GM18505 (cell line): ENCODE data around the gene PSMG4.

Experiments
- ATAC-seq: cut with Tn5 transposase; IDR thresholded peaks from one replicate; pipeline ENCODE4 v1.9.1; 2021; ENCODE audit not compliant: unreplicated experiment
- POLR2A ChIP-seq: IDR thresholded peaks from 4 replicates; pipeline ENCODE4 v1.6.1; 2011; ENCODE audit warnings: borderline replicate concordance; ENCODE audit not compliant: insufficient read depth, insufficient read length; ENCODE audit errors: extremely low read depth

PSMG4 gene

DNA sequence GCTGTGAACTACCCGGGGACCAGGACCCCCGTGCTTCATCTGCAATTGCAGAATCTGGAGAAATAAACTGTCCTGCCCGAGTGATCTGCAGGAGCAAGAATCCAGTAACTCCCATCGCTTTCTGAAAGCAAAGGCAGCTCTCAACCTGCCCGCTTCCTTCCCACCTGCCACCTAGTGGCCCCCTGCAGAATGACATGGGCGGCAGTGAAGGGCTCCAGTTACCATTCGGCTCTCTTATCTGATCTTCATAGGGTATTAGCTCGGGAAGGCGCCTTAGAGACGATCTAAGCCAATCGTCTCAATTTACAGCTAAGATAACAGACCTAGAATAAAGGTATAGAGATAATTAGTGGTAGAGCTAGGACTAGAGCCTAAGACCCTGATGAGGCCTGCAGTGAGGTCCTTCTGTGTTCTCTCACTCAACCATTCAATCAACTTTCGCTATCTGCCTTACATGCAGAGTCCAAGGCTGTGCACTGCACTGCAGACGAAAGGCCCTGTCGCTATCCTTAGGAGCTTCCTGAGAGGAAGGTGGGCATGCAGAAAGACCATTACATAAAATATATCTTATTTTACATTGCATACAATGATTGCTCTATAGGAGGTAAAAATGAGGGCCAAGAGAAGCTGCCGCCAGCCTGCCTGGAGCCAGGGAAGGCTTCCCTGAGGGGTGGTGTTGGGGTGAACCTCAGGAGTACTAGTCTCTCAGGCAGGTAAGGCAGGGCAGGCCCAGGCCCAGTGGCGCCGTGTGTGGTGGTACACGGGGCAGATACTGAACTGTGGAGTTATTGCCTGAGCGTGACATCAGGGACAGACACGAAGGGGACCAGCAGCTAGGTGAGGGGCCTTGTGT, 7.1 kb upstream of the PSMG4 start:
- ATAC-seq = no peak
- TF ChIP-seq POLR2A = no peak

DNA sequence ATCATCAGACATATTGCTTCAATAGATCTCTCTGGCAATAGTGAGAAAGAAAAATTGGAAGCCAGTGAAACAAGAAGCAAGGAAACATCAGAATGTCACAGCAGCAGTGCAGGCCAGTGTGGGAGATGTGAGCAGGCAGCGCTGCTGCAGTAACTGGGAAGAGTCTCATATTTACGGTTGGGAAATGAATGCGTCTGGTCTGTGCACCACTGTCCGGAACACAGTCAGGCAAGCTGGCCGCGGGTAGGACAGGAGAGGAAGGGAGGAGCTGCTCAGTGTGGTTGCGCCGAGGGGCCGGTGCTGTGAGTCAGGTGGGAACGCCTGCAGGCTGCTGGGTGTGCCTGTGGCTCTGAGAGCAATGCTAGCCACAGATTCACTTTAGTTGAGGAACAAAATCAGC, 6.4 kb upstream of the PSMG4 start:
- ATAC-seq = no peak
- TF ChIP-seq POLR2A = no peak

DNA sequence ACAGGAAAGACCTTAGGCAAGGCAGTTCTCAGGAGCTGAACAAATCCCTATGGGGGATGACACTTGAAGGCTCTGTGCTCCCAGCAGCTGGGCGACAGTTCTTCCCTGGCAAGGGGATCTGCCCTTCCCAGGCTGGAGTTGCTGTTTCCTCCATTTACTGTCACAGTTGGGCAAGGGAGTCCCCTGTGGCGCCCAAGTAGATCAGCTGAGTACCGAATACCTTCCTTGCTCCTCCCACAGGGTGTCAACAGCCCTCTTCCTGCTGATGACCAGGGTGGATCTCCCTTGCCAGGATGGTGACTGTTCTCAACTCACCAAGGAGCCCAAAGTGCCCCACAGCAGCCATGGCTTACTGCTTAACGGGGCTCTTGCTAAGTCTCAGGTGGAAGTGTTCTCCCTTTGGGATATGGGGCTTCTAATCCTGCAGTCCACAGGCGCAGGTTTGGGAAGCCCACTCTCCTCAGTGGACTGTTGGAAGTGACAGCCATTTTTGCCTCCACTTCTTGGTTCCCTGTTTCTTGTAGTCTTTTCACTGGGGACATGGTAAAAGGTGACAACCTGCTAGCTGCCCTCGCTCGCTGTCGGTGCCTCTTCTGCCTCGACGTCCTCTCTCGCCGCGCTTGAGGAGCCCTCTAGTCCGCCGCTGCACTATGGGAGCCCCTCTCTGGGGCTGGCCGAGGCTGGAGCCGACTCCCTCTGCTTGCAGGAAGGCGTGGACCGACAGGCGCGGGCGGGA, 5.7 kb upstream of the PSMG4 start:
- no peak for TF ChIP-seq POLR2A
- no peak for ATAC-seq

DNA sequence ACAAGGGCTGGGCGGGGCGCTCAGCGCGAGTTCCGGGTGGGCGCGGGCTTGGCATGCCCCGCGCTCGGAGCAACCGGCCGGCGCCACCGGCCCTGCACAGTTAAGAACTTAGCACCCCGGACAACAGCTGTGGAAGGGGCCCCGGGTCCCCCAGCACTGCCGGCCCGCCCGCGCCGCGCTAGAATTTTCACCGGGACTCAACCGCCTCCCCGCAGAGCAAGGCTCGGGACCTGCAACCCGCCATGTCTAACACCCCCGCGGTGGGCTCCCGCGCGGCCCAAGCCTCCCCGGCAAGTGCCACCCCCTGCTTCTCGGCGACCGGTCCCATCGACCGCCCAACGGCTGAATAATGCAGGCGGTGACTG, 5.2 kb upstream of the PSMG4 start:
- TF ChIP-seq POLR2A = no peak
- ATAC-seq = no peak

DNA sequence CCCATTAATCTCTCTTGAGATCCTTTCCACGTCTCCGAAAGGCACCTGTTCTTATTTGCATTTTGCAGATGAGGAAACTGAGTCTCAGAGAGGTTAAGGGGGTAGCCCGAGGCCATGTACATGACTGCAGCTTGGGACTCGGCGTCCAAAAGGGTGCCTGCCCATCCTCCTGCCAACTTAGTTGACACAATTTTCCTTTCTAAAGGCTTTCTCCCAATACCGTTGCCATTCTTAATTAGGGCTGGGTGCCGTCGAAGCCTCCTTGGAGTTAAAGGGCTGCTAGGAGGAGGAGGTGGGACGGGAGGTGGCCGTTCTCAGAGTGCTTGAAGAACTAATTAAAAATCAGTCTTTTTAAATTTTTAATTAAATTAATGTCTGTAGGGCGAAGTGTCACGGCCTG, 546 bp upstream of the PSMG4 start:
- ATAC-seq = no peak

DNA sequence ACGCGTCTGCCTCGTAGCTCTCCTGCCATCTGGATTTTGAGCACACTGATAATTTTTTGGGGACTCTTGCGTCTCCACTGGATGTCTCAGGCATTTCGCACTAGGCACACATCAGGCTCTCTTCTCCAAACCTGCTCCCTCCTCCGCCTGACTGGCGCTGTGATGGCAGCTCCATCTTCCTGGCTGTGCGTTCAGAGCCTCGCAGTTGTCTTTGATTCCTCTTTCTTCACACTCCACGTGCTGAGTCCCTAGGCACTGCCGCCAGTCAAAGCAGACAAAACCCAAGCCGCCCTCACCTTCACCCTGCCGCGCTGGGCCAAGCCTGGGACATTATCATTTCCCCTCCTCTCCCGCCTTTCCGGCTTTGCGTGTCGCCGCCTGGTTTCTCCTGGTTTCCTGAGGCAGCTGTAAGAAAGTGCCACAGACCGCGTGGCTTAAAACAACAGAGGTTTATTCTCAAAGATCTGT, 778 bp downstream of the PSMG4 start:
- ATAC-seq = peak; percentile 24
- TF ChIP-seq POLR2A = no peak

More for the DNA sequence above, 546 bp upstream of the PSMG4 start:
- no peak for TF ChIP-seq POLR2A

DNA sequence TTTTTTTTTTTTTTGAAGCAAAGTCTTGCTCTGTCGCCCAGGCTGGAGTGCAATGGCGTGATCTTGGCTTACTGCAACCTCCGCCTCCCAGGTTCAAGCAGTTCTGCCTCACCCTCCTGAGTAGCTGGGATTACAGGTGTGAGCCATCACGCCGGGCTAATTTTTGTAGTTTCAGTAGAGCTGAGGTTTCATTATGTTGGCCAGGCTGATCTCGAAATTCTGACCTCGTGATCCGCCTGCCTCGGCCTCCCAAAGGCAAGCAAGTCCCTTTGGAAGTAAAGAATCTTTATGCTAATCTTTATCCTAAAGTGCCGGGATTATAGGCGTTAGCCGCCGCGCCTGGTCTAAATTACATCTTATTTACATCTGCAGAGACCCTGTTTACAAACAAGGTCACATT, 1.5 kb downstream of the PSMG4 start:
- no peak for ATAC-seq
- TF ChIP-seq POLR2A = no peak

DNA sequence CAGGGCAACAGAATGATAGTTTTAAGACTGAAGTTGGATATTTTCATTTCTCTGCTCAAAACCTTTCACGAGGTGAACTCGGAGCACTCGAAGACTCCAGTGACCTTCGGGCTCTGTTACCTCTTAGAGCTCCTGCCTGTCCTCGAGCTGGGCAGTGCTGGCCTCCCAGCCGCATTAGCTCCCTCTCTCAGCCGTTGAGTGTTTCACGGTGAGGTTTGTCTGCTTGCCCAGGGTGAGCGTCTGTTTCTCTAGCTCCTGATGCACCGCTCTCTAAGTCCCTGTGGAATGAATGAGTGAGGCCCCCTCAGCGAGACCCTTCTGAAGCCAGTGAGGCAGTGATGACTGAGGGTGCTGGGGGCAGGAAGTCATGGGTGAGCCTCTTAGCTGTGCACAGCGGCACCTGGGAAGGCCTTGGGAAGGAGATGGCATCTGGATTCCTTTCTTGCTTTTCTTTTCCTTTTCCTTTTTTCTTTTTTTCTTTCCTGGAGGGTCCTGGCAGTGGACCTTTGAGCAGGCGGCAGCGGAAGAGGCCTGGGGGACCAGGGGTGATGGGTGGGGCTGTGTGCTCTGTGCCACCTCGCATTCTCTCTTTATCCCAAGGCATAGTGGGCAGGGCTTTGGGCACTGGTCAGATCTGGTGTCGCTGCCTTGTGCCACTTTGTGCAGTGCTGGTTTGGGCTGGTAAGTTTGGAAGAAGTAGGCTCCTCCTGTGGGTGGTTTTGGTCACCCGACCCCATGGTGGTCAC, 2.2 kb downstream of the PSMG4 start:
- no peak for TF ChIP-seq POLR2A
- ATAC-seq = no peak

DNA sequence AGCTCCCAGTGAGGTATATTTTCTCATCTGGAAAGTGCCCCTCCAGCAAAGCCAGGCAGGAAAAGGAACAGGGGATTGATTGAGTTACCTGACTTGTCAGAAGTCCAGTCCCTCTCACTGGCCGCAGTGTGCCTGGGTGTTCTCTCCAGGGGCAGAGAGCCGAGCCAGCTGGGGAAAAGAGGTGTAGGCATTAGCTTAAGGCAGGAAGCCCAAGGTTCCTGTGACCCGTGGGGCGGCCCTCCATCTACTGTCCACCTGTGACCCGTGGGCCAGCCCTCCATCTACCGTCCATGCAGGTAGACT, 2.7 kb downstream of the PSMG4 start:
- TF ChIP-seq POLR2A = no peak
- no peak for ATAC-seq

DNA sequence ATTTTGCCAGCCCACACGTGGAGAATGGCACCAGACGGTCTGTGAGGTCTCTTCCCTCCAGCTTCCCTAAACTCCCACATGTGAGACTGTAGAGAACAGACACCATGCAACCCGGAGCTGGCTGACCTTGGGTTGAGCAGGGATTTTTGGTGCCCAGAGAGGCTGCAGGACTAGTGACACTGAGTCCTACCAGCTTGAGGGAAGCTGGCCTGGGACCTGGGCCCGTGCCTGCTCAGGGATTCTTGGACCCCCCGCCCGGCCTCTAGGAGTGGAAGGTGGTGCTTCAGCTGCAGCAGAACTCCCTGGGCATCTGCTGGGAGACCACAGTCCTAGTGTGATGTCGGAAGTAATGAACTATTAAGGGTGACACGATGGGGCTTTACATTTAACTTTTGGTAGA, 3.2 kb downstream of the PSMG4 start:
- no peak for TF ChIP-seq POLR2A
- ATAC-seq = no peak

DNA sequence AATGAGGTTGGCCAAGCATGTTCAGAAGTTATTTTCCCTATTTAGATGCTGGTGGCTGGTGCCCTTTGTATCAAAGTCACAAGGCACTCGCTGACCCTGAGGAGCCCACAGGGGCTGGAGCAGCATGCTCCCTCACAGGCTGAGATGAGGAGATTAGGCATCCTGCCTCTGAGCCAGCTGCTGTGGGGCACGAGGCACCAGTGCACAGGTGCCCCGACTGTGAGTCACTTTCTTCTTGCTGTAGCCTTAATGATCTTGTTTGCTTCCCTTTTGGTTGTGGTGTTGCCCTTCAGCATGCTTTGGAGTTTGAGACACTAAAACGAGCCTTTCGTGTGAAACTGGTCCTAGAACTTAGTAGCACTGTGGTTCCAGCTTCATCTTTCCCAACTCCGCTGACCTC, 4.3 kb downstream of the PSMG4 start:
- no peak for ATAC-seq
- TF ChIP-seq POLR2A = no peak

DNA sequence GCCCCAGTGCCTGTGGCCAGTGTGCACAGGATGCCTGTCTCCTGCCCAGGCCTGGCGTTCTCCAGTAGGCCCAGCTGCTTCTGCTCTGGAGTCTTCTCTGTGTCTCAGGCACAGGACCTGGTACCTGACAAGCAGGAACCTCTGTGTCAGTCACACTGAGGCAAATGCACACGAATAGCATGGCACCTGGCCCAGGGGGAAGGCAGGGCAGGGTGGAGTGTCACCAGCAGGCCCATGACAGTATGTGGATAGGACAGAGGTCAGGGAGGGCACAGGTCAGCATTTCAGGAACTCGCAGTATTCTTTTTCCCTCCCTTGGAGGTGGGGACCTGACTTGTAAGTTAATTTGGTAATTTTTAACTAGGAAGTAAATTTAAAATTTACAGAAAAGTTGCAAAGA, 5.6 kb downstream of the PSMG4 start:
- no peak for TF ChIP-seq POLR2A
- ATAC-seq = no peak

DNA sequence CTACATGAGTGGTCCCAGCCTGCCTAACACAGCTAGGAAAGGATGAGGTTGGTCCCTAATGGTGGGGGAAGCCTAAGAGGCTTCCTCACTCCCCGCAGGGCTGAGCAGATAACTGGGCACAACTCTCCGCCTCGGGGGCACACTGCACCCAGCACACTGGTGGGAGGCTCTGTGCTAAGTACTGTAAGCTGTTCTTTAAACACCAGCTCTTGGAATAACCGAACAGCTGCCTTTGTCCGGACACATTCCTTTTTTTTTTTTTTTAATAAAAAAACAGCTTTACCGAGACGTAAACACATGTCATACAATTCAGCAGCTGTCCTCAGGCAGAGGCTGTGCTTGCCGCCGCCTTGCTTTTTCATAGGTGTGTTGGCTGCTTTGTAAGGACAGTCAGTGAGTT, 6.9 kb downstream of the PSMG4 start:
- ATAC-seq = no peak
- TF ChIP-seq POLR2A = no peak
